GM18520 (cell line): ENCODE results near the gene TRIM17.

Experiments used
- ATAC-seq: cut with Tn5 transposase; IDR thresholded peaks from one replicate; pipeline ENCODE4 v1.9.1; 2021; ENCODE audit not compliant: unreplicated experiment

TRIM17 gene

DNA sequence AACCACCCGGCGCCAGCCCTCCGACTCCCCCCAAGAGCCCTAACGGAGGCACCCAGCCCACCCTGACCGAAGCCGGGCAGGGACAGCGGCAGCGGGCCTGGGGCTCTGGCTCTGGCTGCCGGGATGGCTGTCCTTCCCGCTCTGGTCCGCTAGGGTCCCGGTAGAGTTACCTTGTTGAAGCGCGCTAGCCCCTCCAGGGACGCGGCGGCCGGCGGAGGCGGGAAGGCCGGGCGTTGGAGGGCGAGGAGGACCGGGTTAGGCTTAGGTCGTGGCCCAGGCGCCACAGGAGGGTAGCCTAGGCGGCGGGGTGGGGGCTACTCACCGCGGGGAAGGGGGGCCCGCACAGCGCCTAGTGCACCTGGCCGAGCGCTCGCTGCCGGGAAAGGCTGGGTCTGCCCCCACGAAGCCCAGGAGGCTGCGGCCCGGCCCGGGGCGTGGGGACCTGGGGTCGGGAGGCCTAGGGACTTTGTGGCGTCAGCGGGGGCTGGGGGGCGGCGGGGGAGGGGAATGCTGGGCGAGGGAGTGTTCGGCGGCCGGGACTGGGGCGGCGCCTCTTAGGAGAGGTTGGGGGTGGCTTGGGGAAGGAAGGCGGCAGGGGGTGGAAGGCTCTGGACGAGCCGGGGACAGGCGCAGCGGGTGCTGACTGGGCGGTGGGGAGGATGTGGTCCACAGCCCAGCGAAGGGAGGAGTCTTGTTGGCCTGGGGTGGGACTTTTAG is at the start of gene TRIM17:
TSS of gene TRIM17 (minus strand) at position 645 of the 717 bp plus-strand sequence. CDS start 1,789 bp downstream, outside the sequence.
- ATAC-seq, result no peak

- no peak for ATAC-seq
These were observed 49.0 kb upstream of the TRIM17 start for GRCh38 chr1:228465571-228466146.

- ATAC-seq, result no peak
These were observed 48.5 kb upstream of the TRIM17 start for GRCh38 chr1:228465141-228465540.

DNA sequence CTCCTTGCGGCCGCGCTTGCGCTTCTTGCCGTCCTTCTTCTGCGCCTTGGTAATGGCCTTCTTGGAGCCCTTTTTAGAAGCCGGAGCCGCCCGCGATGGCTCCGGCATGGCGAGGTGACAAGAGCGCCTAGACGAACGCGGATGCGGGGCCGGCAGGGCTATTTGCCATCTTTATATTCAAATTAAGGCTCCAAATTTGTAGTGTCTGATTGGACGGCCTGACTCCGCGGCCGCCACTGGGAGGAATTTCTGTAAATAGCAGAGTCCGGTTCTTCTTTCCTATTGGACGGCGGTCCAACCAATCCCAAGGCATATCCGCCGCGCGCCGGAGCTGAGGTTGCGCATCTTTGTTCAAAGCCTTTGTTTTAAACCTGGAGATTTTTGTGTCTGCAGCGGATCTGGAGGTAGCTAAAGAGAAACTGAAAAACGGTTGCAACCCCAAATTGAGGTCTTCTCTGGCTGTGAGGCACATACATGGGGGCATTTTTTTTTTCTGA is 47.9 kb upstream of the TRIM17 start:
- peak; percentile 62 for ATAC-seq

DNA sequence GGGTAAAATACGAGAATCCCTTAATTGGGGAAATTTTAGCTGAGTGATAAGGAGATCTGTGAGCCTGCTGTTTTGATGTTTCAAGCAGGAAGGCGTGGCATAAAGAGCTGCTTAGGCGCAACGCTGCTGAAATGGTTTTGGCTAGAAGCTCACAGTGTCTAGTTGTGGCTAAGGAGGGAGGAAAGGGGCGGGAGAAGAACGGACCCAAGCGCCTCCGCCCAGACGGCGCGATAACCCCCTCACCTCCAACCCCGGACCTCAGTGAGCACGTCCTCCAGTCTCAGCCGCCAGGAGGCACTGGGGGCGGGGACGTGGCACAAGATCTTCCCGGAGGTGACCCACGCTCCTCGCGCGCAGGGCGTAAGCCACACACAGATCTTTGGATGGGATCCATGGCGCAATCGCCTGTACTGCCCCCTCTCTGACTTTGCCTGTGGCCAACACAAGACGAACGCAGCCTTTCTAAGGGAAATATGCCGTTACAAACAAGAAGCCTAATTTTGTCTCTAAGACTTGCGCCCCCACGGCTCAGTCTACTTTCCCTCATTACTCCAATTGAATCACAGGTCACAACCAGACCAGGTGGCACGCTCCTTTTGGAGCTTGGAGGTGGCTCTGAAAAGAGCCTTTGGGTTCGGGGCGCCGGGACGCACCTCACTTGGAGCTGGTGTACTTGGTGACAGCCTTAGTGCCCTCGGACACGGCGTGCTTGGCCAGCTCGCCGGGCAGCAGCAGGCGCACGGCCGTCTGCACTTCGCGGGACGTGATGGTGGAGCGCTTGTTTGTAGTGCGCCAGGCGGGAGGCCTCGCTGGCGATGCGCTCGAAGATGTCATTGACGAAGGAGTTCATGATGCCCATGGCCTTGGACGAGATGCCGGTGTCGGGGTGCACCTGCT is 47.1 kb upstream of the TRIM17 start:
- peak; percentile 2 for ATAC-seq

DNA sequence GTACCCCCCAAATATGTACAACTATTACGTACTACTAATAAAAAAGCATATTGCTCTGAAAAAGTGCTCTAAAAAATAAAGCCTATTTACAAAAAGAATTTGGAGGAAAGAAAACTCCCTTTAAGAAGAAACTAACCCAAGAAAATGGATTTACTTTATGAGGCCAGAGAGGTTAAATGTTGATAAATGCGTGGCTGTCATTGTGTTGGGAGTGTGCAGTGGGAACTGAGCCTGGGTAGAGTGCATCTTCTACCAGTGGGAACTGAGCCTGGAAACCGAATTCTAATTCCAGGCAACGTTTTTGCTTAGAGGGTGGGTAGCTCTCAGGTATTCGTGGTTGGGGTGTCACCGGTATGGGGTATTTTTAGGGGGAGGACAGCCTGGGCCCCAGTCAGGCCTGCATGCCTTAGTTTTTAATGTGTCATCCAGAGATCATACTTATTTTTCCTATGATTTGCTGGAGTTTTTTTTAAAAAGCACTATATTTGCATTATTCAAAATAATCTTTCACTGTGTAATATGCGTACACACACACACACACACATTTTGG is 46.4 kb upstream of the TRIM17 start:
- no peak for ATAC-seq

DNA sequence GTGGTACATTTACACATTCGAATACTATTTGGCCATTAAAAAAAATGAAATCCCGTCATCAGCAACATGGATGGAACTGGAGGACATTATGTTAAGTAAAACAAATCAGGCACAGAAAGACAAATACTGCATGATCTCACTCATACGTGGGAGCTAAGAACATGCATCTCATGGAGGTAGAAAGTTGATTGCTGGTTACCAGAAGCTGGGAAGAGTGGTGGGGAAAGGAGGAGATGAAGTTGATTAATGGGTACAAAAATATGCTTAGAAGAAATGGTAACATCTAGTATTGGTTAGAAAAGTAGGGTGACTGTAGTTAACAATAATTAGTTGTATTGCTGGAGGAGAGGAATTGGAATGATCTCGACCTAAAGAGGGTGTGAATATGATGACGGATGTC is 45.9 kb upstream of the TRIM17 start:
- no peak for ATAC-seq

- no peak for ATAC-seq
These were observed 44.2 kb upstream of the TRIM17 start for GRCh38 chr1:228460821-228461220.

DNA sequence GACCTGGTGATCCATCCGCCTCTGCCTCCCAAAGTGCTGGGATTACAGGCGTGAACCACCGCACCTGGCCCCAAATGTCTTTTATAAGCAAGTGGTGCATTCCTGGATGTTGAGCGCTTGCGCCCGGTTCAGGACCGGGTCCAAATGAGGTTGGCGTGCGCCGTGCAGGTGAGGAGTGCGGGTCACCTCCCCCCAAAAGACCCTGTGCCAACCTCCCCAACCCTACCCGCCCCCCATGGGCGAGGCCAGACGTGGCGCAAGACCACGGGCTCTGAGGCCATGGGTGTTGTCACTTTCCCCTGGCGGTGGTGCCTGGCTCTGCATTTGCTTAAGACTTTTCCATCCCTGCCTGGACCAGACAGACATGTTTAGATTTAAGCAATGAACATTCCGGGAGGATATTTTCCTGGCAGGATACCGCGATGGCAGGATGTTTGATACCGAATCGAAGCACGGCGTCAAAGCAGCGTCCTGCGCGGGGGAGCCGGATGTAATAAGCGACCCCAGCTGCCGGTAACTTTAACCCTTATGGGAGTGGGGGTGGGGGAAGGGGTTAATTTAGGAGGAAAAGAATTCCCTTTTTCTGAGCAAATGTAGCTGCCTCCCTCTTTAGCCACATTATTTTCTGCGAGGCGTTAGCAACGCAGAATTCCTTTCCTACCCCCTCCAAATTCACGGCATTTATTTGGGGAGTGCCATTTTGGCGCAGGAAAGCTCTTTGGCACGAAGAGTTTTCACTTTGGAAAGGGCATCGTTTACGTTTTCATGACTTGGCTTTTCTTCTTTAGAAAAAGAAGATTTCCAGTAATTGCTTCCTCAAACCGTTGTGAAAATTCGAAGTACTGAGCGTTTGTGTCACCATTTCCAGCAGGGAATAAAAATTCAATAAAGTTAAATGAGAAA is 42.7 kb upstream of the TRIM17 start:
- no peak for ATAC-seq

GRCh38 chr1:228457396-228458176 is 40.9 kb upstream of the TRIM17 start:
- ATAC-seq, result peak; percentile 88

DNA sequence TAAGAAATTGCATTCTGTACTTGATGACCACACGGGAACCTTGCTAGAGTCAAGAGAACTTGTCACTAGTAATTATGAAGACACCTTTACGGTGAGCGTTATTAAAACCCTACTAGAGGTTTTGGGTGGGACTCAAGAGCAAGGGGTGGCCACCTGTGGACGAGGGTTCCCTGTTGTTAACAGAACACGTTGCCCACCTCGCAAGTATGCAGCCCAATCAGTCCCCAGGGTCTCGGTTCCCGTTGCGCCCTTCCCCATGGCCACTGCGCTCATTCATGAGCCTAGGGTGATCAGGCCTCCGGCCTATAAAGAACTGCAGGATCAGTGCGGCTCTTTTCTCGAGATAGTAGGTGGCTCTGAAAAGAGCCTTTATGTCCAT is 40.3 kb upstream of the TRIM17 start:
- peak; percentile 0 for ATAC-seq

DNA sequence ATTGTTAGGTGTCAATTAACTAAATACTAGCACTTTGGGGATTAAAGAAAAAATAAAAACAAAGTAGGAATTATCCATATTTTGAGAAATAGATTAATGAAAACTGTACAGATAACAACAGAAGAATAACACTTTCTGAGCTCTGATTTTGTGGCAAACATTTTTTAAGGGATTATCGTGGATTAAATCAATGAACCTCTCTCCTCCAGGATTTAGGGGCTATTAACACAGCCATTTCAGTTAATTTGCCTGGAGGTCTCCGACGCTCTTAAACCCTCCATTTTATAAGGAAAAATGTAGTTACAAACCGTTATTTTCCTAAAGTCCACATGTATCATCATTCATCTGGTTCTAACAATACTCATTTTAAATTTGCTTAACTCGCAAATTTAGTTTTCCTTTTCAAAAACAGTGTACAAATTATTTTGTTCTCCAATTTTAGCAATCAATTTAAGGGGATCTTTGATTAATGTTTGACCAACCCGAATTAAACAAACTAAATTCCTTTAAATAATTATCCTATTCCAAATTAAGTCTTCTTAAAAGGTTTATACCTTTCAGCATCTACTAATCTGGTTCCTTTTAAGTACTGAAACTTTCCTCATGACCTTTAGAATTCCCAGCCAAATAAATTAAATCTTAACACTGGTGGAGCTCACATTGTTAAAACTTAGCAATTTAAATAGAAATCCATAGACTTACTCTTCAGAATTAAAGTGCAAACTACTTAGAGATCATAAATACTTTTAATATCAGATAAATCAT is 39.8 kb upstream of the TRIM17 start:
- no peak for ATAC-seq

GRCh38 chr1:228455715-228456114 is 39.1 kb upstream of the TRIM17 start:
- no peak for ATAC-seq

DNA sequence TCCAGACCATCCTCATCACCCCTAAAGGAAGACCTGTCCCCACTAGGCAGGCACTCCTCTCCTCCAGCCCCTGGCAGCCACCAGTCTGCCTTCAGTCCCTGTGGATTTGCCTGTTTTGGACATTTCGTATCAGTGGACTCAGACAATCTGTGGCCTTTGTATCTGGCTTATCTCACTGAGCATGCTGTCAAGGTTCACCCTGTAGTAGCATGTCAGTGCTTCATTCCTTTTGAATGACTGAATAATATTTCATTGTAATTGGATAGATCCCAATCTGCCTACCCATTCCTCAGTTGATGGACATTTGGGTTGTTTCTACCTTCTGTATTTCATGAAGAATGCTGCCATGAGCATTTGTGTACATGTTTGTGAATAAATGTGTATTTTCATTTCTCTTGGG is 37.6 kb upstream of the TRIM17 start:
- no peak for ATAC-seq

DNA sequence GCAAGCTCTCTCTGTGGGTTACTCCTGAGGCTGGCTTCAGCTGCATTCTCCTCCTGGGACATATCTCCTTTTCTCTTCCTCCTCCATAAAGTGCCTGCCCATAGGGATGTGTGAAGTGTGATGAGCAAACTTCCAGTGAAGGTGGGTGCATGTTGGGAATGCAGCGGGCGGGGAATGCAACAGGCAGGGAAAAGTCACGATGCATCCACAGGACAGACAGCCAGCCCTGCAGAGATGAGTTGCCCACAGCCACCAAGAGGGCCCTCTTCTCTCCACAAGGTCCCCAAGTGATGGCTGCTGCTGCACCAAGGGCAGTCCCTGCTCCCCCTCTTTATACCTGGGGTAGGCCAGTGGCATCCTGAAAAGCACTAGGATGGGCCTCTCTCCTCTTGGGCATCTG is 37.0 kb upstream of the TRIM17 start:
- no peak for ATAC-seq

- no peak for ATAC-seq
These were observed 36.4 kb upstream of the TRIM17 start for GRCh38 chr1:228453022-228453560.

DNA sequence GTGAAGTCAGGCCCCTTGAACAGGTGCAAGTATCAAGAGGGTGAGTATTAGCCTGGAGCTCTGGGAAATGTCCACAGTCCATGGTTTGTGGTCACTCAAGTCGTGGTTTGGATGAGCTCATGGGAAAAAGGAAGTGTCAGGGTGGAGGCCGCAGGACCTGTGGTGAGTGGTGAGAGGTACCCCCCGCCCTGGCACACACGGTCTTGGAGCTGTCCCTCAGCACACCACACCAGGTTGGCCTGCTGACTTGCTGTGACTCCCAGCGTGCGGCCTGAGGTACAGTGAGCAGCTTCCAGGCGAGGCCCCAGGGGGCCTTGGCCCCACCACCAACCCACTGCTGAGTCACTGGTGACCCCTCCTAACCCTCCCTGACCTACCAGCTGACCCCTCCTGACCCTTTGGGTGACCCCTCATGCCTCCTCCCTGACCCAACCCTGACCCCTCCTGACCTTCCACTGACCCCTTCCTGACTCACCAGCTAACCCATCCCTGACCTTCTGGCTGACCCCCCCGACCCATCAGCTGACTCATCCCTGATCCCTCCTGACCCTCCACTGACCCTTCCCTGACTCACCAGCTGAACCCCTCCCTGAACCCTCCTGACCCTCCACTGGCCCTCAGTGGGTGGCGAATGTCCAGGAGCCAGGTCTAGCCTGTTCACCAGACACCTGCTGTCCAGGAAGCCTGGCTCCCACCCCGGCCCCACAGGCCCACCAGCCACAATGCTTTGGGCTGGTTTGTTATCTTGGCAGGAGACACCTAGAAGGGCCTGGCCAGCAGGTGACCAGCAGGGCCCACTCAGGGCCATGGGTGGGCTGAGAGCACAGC is 35.7 kb upstream of the TRIM17 start:
- no peak for ATAC-seq

DNA sequence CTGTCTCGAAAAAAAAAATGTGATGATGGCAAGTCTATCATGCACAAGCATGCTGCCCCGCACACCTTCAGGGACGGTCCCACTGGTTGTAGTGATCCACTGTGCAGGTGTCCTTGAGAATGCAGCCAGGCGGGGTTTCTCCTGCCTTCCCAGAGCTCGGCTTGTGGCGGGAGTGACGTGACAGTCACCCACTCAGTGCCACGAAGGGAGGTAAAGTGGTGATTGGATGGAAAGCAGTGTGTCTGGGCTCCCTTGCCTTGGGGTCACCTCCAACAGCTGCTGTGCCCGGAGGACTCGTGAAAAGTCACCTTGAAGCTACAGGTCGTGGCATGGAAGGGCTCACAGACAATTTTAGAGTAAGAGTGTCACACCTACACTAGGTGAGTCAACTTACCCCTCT is 33.5 kb upstream of the TRIM17 start:
- no peak for ATAC-seq
